ENCODE measurements around the gene BMAL2.
A peak's percentile ranks its signal among the peaks of the same experiment; 100 is the strongest.

Gene BMAL2

GRCh38 chr12:27332714-27333402 is at the start of gene BMAL2:
TSS of gene BMAL2 (plus strand) at chr12:27332836. CDS start at chr12:27333073, 237 bp downstream.
- Histone ChIP-seq H3K4me3 (peak within 1 kb of the TSS; percentile 65 to 86 (median 75)), H3K27ac (peak within 1 kb of the TSS; percentile 54 to 90 (median 78))

- no peak overlapping the region for H3K4me3 ChIP-seq
- H3K27ac ChIP-seq = peak overlapping the region in 5 of 21 experiments; percentile 20 to 57 (median 34)
These were observed 48.6 kb upstream of the BMAL2 start for GRCh38 chr12:27284021-27284420.

GRCh38 chr12:27284751-27285150 is 47.9 kb upstream of the BMAL2 start:
- Histone ChIP-seq H3K4me3 (no peak overlapping the region), H3K27ac (peak overlapping the region in 8 of 21 experiments; percentile 15 to 78 (median 31))

GRCh38 chr12:27285403-27285802 is 47.2 kb upstream of the BMAL2 start:
- H3K4me3 ChIP-seq = no peak overlapping the region
- H3K27ac ChIP-seq = peak overlapping the region in 10 of 21 experiments; percentile 2 to 78 (median 30)

GRCh38 chr12:27289414-27289813 is 43.2 kb upstream of the BMAL2 start:
- H3K27ac ChIP-seq = no peak overlapping the region

GRCh38 chr12:27290501-27291168 is 42.0 kb upstream of the BMAL2 start:
- no peak overlapping the region for H3K27ac ChIP-seq
- H3K4me3 ChIP-seq = no peak overlapping the region

More at GRCh38 chr12:27289414-27289813, 43.2 kb upstream of the BMAL2 start:
- no peak overlapping the region for H3K4me3 ChIP-seq

- Histone ChIP-seq H3K4me3 (no peak overlapping the region), H3K27ac (no peak overlapping the region)
These were observed 40.8 kb upstream of the BMAL2 start for GRCh38 chr12:27291862-27292261.

- no peak overlapping the region for H3K4me3 ChIP-seq
- H3K27ac ChIP-seq = peak overlapping the region in 1 of 21 experiments; percentile 41
These were observed 39.9 kb upstream of the BMAL2 start for GRCh38 chr12:27292718-27293117.

GRCh38 chr12:27293463-27293862 is 39.2 kb upstream of the BMAL2 start:
- no peak overlapping the region for H3K4me3 ChIP-seq
- H3K27ac ChIP-seq = peak overlapping the region in 1 of 21 experiments; percentile 41

- no peak overlapping the region for H3K4me3 ChIP-seq
- H3K27ac ChIP-seq = no peak overlapping the region
These were observed 36.0 kb upstream of the BMAL2 start for GRCh38 chr12:27296674-27297073.

- Histone ChIP-seq H3K27ac (no peak overlapping the region), H3K4me3 (no peak overlapping the region)
These were observed 35.1 kb upstream of the BMAL2 start for GRCh38 chr12:27297566-27297965.

GRCh38 chr12:27299102-27299501 is 33.5 kb upstream of the BMAL2 start:
- no peak overlapping the region for H3K27ac ChIP-seq
- no peak overlapping the region for H3K4me3 ChIP-seq

- Histone ChIP-seq H3K27ac (no peak overlapping the region), H3K4me3 (no peak overlapping the region)
These were observed 32.4 kb upstream of the BMAL2 start for GRCh38 chr12:27300226-27300625.

GRCh38 chr12:27303139-27304111 is 29.2 kb upstream of the BMAL2 start:
- H3K27ac ChIP-seq = no peak overlapping the region

GRCh38 chr12:27304856-27305255 is 27.8 kb upstream of the BMAL2 start:
- Histone ChIP-seq H3K4me3 (no peak overlapping the region), H3K27ac (no peak overlapping the region)

More at GRCh38 chr12:27303139-27304111, 29.2 kb upstream of the BMAL2 start:
- H3K4me3 ChIP-seq = no peak overlapping the region

GRCh38 chr12:27305673-27306456 is 26.8 kb upstream of the BMAL2 start:
- peak overlapping the region in 3 of 21 experiments; percentile 14 to 34 (median 26) for H3K27ac ChIP-seq
- no peak overlapping the region for H3K4me3 ChIP-seq

- Histone ChIP-seq H3K27ac (no peak overlapping the region), H3K4me3 (no peak overlapping the region)
These were observed 23.2 kb upstream of the BMAL2 start for GRCh38 chr12:27309293-27309994.

- Histone ChIP-seq H3K27ac (no peak overlapping the region), H3K4me3 (no peak overlapping the region)
These were observed 22.7 kb upstream of the BMAL2 start for GRCh38 chr12:27309995-27310315.

- no peak overlapping the region for H3K27ac ChIP-seq
- no peak overlapping the region for H3K4me3 ChIP-seq
These were observed 15.7 kb upstream of the BMAL2 start for GRCh38 chr12:27316947-27317346.

All from skin epidermis (tissue), 12 donors.